ENCODE data around the gene TAS2R38. TPM values are rescaled to one million over a fixed set of nuclear protein-coding genes. Genes with fewer than 3 reads are reported as not detected.

TAS2R38 gene
- total RNA-seq (not detected), polyA plus RNA-seq (ENCODE audit: insufficient read depth in 1 of 8, insufficient read length in 8 of 8, low replicate concordance in 1 of 8) (under 1 TPM in 4 of 8 donors, not detected in 4; 0.11 to 0.38 (median 0.21) TPM)
- long read RNA-seq, donor 1 = 0 reads
- long read RNA-seq, donor 2 = 0 reads
- long read RNA-seq, donor 3 = 0 reads
- long read RNA-seq, donor 4 = 0 reads
- long read RNA-seq, donor 5 = 0 reads
- long read RNA-seq, donor 6 = 0 reads
- long read RNA-seq, donor 7 = 0 reads
- long read RNA-seq, donor 8 = 0 reads
- long read RNA-seq, donor 9 = 0 reads
- long read RNA-seq, donor 10 = 0 reads
- long read RNA-seq, donor 11 = 0 reads

DNA sequence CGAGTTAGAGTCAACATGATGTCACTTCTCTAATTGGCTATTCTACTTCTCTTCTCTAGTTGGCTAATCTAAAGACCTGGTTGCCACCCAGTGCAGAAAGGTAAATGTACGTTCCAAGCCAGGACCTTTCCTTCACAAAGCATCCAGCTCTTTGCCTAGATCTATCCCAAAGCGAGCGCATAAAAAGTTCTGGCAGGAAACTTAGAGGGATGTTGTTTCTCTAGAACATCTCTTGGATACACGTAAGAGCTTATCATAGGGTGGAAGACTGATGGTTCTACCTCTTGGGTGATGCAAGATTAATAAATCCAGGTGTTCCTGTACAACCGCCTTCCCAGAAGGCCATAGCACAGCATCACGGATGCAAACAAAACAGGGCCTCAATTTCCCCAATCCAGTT is at the start of gene TAS2R38:
TSS of gene TAS2R38 (minus strand) at position 101 of the 400 bp plus-strand sequence. CDS start at position 17, 84 bp downstream.
- no peaks in the 10 kb centered on the region for H3K9me3 ChIP-seq (replicated peaks; ENCODE audit: control insufficient read depth, low read depth, low read length)
- no peaks in the 10 kb centered on the region for H3K4me1 ChIP-seq (ENCODE audit: control insufficient read depth, insufficient read depth, low read length)
- WGBS (ENCODE audit: insufficient coverage) = 77% methylated on average over 2 of the region's 7 CpGs
- no peak within 1 kb of the TSS for H3K27ac ChIP-seq (ENCODE audit: low read length)
- H3K27me3 ChIP-seq (ENCODE audit: control insufficient read depth, insufficient read depth, low read length) = no peaks in the 10 kb centered on the region
- no peak for DNase-seq
- no peaks in the 10 kb centered on the region for H3K36me3 ChIP-seq (ENCODE audit: control insufficient read depth, insufficient read depth, low read length)
- H3K4me3 ChIP-seq (ENCODE audit: low read length) = no peak within 1 kb of the TSS

GRCh38 chr7:142018154-142018553 is 44.6 kb upstream of the TAS2R38 start:
- Histone ChIP-seq H3K4me1 (ENCODE audit: control insufficient read depth, insufficient read depth, low read length) (no peaks in the 10 kb centered on the region), H3K9me3 (replicated peaks; ENCODE audit: control insufficient read depth, low read depth, low read length) (no peaks in the 10 kb centered on the region), H3K4me3 (ENCODE audit: low read length) (no peak overlapping the region), H3K36me3 (ENCODE audit: control insufficient read depth, insufficient read depth, low read length) (no peaks in the 10 kb centered on the region), H3K27ac (ENCODE audit: low read length) (no peak overlapping the region), H3K27me3 (ENCODE audit: control insufficient read depth, insufficient read depth, low read length) (no peaks in the 10 kb centered on the region)
- no CpG with 5 or more reads among the region's 2 CpGs for WGBS (ENCODE audit: insufficient coverage)
- DNase-seq = no peak

DNA sequence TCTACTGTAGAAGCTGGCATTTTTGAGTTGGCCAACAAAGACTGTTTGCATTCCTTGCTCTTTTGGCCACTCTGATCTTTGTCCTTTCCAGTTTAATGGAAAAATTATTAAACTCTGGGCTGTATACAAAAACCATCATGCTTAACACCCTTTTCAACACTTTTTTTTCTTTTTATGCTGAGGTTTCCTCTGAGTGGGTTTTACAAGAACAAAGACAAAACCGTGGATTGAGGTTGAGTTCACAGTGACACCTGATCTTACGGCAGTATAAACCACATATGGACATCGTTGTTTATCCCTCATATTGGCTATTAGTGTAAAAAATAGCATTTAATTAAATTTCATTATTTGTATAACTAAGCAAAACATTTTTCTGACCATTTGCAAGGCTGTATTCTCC is 43.9 kb upstream of the TAS2R38 start:
- Histone ChIP-seq H3K27me3 (ENCODE audit: control insufficient read depth, insufficient read depth, low read length) (no peaks in the 10 kb centered on the region), H3K9me3 (replicated peaks; ENCODE audit: control insufficient read depth, low read depth, low read length) (no peaks in the 10 kb centered on the region), H3K36me3 (ENCODE audit: control insufficient read depth, insufficient read depth, low read length) (no peaks in the 10 kb centered on the region), H3K4me1 (ENCODE audit: control insufficient read depth, insufficient read depth, low read length) (no peaks in the 10 kb centered on the region), H3K27ac (ENCODE audit: low read length) (no peak overlapping the region), H3K4me3 (ENCODE audit: low read length) (no peak overlapping the region)
- no CpG with 5 or more reads among the region's 3 CpGs for WGBS (ENCODE audit: insufficient coverage)
- no peak for DNase-seq

DNA sequence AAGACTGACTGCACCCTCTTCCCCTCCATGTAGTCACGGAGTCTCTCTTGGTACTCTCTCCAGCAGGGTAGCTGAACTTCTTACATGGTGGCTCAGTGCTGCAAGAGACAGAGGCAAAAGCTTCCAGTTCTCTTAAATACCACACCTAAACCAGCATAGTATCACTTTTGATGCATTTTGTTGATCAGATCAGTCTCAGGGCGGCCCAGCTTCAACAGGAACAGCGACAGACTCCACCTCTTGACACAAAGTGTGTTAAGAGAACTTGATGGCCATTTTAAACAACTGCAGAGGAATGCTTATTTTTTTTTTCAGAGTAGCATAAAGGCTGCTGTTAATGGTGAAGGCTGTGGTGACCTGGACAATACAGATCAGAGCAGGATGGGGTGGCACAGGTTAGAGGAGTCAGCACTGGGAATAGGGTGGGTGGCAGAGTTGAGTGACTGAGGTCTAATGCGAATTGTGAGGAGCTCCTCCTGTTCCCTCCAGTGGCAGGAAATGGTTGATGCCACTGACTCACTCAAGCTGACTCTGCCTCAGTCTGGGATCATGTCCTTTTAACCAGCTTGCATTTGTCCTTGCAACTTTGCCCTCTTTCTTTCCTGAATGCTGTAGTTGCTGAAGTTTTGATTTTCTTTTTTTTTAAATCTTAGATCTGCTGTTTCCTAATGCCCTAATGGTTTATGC is 39.4 kb upstream of the TAS2R38 start:
- Histone ChIP-seq H3K4me1 (ENCODE audit: control insufficient read depth, insufficient read depth, low read length) (no peaks in the 10 kb centered on the region), H3K4me3 (ENCODE audit: low read length) (no peak overlapping the region), H3K27me3 (ENCODE audit: control insufficient read depth, insufficient read depth, low read length) (no peaks in the 10 kb centered on the region), H3K27ac (ENCODE audit: low read length) (no peak overlapping the region), H3K36me3 (ENCODE audit: control insufficient read depth, insufficient read depth, low read length) (no peaks in the 10 kb centered on the region), H3K9me3 (replicated peaks; ENCODE audit: control insufficient read depth, low read depth, low read length) (no peaks in the 10 kb centered on the region)
- WGBS (ENCODE audit: insufficient coverage) = 80% methylated on average over 2 of the region's 4 CpGs
- DNase-seq = no peak

DNA sequence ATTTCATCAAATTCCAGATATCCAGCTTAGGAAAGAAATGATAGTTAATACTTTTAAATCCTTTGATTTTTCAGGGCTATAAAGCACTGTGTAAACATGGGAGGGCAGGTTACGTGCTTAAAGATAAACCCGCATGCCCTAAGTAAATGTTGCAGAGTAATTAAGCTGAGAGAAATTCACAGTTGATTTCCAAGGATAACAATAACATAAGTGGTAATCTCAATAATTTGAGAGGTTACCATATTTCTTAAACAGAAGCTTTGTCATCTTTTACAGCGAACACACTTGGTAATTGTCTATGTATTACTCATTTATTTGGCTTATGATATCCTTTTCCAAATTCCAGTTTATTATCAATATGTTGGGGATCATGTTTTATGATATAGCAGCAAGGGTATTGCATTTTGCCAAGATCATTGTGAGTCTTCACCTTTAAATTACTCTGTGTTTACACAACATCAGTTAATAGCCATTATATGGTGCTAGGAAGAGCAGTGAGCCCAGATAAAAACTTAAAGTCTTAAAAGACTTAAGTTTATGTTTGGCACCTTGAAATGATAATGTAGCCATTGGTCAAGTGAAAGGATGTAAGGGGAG is 37.5 kb upstream of the TAS2R38 start:
- H3K27ac ChIP-seq (ENCODE audit: low read length) = no peak overlapping the region
- no peak for DNase-seq
- H3K9me3 ChIP-seq (replicated peaks; ENCODE audit: control insufficient read depth, low read depth, low read length) = no peaks in the 10 kb centered on the region
- H3K4me1 ChIP-seq (ENCODE audit: control insufficient read depth, insufficient read depth, low read length) = no peaks in the 10 kb centered on the region
- no peaks in the 10 kb centered on the region for H3K27me3 ChIP-seq (ENCODE audit: control insufficient read depth, insufficient read depth, low read length)
- H3K36me3 ChIP-seq (ENCODE audit: control insufficient read depth, insufficient read depth, low read length) = no peaks in the 10 kb centered on the region
- no CpG with 5 or more reads among the region's 3 CpGs for WGBS (ENCODE audit: insufficient coverage)
- no peak overlapping the region for H3K4me3 ChIP-seq (ENCODE audit: low read length)

DNA sequence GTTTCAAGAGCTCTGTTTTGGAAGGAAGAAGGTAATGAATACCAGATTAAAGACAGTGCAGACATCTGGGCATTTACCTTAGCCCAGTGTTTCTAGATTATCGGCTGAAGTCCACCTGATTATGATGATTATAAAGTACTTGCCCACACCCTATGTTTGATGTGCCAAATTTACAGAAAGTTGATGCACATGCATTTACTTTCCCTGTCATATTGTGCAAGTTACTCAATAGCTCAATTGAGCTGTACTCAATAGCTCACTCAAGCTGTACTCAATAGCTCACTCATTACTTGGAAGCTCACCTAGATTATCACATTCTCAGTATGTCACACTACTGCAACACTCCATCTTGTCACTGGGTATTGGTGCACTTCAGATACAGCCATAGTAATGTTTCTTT is 35.6 kb upstream of the TAS2R38 start:
- no CpG with 5 or more reads among the region's 1 CpG for WGBS (ENCODE audit: insufficient coverage)
- H3K4me3 ChIP-seq (ENCODE audit: low read length) = no peak overlapping the region
- DNase-seq = no peak
- H3K4me1 ChIP-seq (ENCODE audit: control insufficient read depth, insufficient read depth, low read length) = no peaks in the 10 kb centered on the region
- no peaks in the 10 kb centered on the region for H3K27me3 ChIP-seq (ENCODE audit: control insufficient read depth, insufficient read depth, low read length)
- no peak overlapping the region for H3K27ac ChIP-seq (ENCODE audit: low read length)
- no peaks in the 10 kb centered on the region for H3K36me3 ChIP-seq (ENCODE audit: control insufficient read depth, insufficient read depth, low read length)
- H3K9me3 ChIP-seq (replicated peaks; ENCODE audit: control insufficient read depth, low read depth, low read length) = no peaks in the 10 kb centered on the region

DNA sequence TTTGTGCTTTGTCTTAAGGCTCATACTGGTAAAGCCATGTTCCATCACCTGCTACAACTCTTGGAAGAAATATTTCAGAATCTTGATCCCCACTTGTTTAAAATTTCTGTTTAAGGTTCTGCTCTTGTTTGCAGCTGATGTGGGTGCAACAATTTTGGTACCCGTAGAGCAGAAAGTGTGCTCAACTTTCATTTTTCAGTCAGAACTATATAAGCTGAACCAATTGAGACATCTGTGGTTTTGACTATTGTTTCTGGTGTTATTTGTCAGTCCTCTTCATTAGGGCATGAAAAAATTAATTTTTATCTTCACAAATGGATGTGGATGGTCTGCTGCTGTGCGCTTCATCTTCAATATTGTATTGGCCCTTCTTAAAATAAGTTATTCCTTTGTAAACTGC is 33.0 kb upstream of the TAS2R38 start:
- DNase-seq = no peak
- WGBS (ENCODE audit: insufficient coverage) = no CpG with 5 or more reads among the region's 2 CpGs
- Histone ChIP-seq H3K4me1 (ENCODE audit: control insufficient read depth, insufficient read depth, low read length) (no peaks in the 10 kb centered on the region), H3K27me3 (ENCODE audit: control insufficient read depth, insufficient read depth, low read length) (no peaks in the 10 kb centered on the region), H3K36me3 (ENCODE audit: control insufficient read depth, insufficient read depth, low read length) (no peaks in the 10 kb centered on the region), H3K9me3 (replicated peaks; ENCODE audit: control insufficient read depth, low read depth, low read length) (no peaks in the 10 kb centered on the region), H3K4me3 (ENCODE audit: low read length) (no peak overlapping the region), H3K27ac (ENCODE audit: low read length) (no peak overlapping the region)

GRCh38 chr7:142002179-142002578 is 28.6 kb upstream of the TAS2R38 start:
- no peaks in the 10 kb centered on the region for H3K4me1 ChIP-seq (ENCODE audit: control insufficient read depth, insufficient read depth, low read length)
- no peak overlapping the region for H3K4me3 ChIP-seq (ENCODE audit: low read length)
- WGBS (ENCODE audit: insufficient coverage) = no CpG with 5 or more reads among the region's 1 CpG
- no peak overlapping the region for H3K27ac ChIP-seq (ENCODE audit: low read length)
- DNase-seq = no peak
- no peaks in the 10 kb centered on the region for H3K36me3 ChIP-seq (ENCODE audit: control insufficient read depth, insufficient read depth, low read length)
- H3K27me3 ChIP-seq (ENCODE audit: control insufficient read depth, insufficient read depth, low read length) = no peaks in the 10 kb centered on the region
- no peaks in the 10 kb centered on the region for H3K9me3 ChIP-seq (replicated peaks; ENCODE audit: control insufficient read depth, low read depth, low read length)

- Histone ChIP-seq H3K4me3 (ENCODE audit: low read length) (no peak overlapping the region), H3K36me3 (ENCODE audit: control insufficient read depth, insufficient read depth, low read length) (no peaks in the 10 kb centered on the region), H3K9me3 (replicated peaks; ENCODE audit: control insufficient read depth, low read depth, low read length) (no peaks in the 10 kb centered on the region), H3K4me1 (ENCODE audit: control insufficient read depth, insufficient read depth, low read length) (no peaks in the 10 kb centered on the region), H3K27me3 (ENCODE audit: control insufficient read depth, insufficient read depth, low read length) (no peaks in the 10 kb centered on the region), H3K27ac (ENCODE audit: low read length) (no peak overlapping the region)
- no peak for DNase-seq
- 60% methylated on average over 1 of the region's 4 CpGs for WGBS (ENCODE audit: insufficient coverage)
These were observed 27.7 kb upstream of the TAS2R38 start for GRCh38 chr7:142001163-142001874.

- no CpG with 5 or more reads among the region's 3 CpGs for WGBS (ENCODE audit: insufficient coverage)
These were observed 26.7 kb upstream of the TAS2R38 start for GRCh38 chr7:142000244-142000643.

More at GRCh38 chr7:142000244-142000643, 26.7 kb upstream of the TAS2R38 start:
- Histone ChIP-seq H3K9me3 (replicated peaks; ENCODE audit: control insufficient read depth, low read depth, low read length) (no peaks in the 10 kb centered on the region), H3K27me3 (ENCODE audit: control insufficient read depth, insufficient read depth, low read length) (no peaks in the 10 kb centered on the region), H3K27ac (ENCODE audit: low read length) (no peak overlapping the region), H3K4me3 (ENCODE audit: low read length) (no peak overlapping the region), H3K4me1 (ENCODE audit: control insufficient read depth, insufficient read depth, low read length) (no peaks in the 10 kb centered on the region), H3K36me3 (ENCODE audit: control insufficient read depth, insufficient read depth, low read length) (no peaks in the 10 kb centered on the region)
- no peak for DNase-seq

Measured in muscle of leg (tissue), 16 donors.